IMR-90 (cell line): ENCODE data around the gene KDM8. TPM values are rescaled to one million over a fixed set of nuclear protein-coding genes. Genes with fewer than 3 reads are reported as not detected.

Experiments
- ATAC-seq: fragments of 200-7000 bp; cut with Tn5 transposase; 2 replicates; pipeline ENCODE4 v1.9.1; 2020; ENCODE audit warnings: low read depth, mild to moderate bottlenecking, moderate library complexity
- BruUV-seq: library from RNA; stranded (reverse); fragments of 400-500 nt; replicated peaks from 2 replicates; lab custom pipeline; 2021; lab: Mats Ljungman, UMichigan
- CTCF ChIA-PET: fragments of 300-600 bp; formaldehyde crosslinking; extraction: SDS; loops from one replicate; lab custom pipeline; 2021; ENCODE audit warnings: antibody characterized with exemption; lab: Yijun Ruan, JAX
- POLR2A ChIA-PET: fragments of 300-600 bp; sonication (Branson Sonifier 250); formaldehyde crosslinking; loops from one replicate; lab custom pipeline; 2022; ENCODE audit warnings: antibody characterized with exemption; ENCODE audit not compliant: unreplicated experiment; lab: Charles Lee
- DNase-seq: peaks from one replicate; pipeline ENCODE4 v3.0.0; 2013
- H2AFZ ChIP-seq: replicated peaks from 2 replicates; pipeline ENCODE3; 2013; ENCODE audit warnings: low read length, mild to moderate bottlenecking; ENCODE audit not compliant: poor library complexity
- H2AK5ac ChIP-seq: 2 replicates; pipeline ENCODE4 v1.6.1; 2013; ENCODE audit warnings: low read depth, low read length, inconsistent platforms
- H2AK9ac ChIP-seq: replicated peaks from 2 replicates; pipeline ENCODE3; 2013; ENCODE audit warnings: mild to moderate bottlenecking, low read depth, low read length, moderate library complexity; ENCODE audit not compliant: poor library complexity
- H2BK120ac ChIP-seq: 2 replicates; pipeline ENCODE4 v1.6.1; 2013; ENCODE audit warnings: low read depth, low read length, inconsistent platforms
- H2BK15ac ChIP-seq: 3 replicates; pipeline ENCODE4 v1.6.1; 2013; ENCODE audit warnings: low read depth, low read length, inconsistent platforms
- H2BK20ac ChIP-seq: 2 replicates; pipeline ENCODE4 v1.6.1; 2013; ENCODE audit warnings: low read depth, mild to moderate bottlenecking, inconsistent platforms, low read length, moderate library complexity
- H2BK5ac ChIP-seq: 2 replicates; pipeline ENCODE4 v1.6.1; 2013; ENCODE audit warnings: mild to moderate bottlenecking, low read depth, low read length, inconsistent platforms; ENCODE audit not compliant: poor library complexity, severe bottlenecking
- H3K14ac ChIP-seq: replicated peaks from 2 replicates; pipeline ENCODE4 v1.6.1; 2013; ENCODE audit warnings: low read depth, low read length, inconsistent platforms
- H3K18ac ChIP-seq: 2 replicates; pipeline ENCODE4 v1.6.1; 2013; ENCODE audit warnings: low read depth, low read length, control low read depth
- H3K23ac ChIP-seq: 2 replicates; pipeline ENCODE4 v1.6.1; 2013; ENCODE audit warnings: low read depth, low read length, inconsistent platforms
- H3K27ac ChIP-seq: 2 replicates; pipeline ENCODE4 v1.5.1; 2013; ENCODE audit warnings: mild to moderate bottlenecking, control low read depth, low read length; ENCODE audit not compliant: insufficient read depth
- H3K27me3 ChIP-seq: 2 replicates; pipeline ENCODE4 v1.6.1; 2013; ENCODE audit warnings: low read length; ENCODE audit not compliant: control insufficient read depth, insufficient read depth
- H3K36me3 ChIP-seq: 2 replicates; pipeline ENCODE4 v1.6.1; 2013; ENCODE audit warnings: low read length, mixed read lengths; ENCODE audit not compliant: control insufficient read depth, insufficient read depth
- H3K4ac ChIP-seq: 2 replicates; pipeline ENCODE4 v1.6.1; 2013; ENCODE audit warnings: low read depth, low read length, inconsistent platforms
- H3K4me1 ChIP-seq: 2 replicates; pipeline ENCODE4 v1.6.1; 2013; ENCODE audit warnings: low read length, mixed read lengths; ENCODE audit not compliant: control insufficient read depth, insufficient read depth
- H3K4me2 ChIP-seq: 2 replicates; pipeline ENCODE4 v1.6.1; 2013; ENCODE audit warnings: low read depth, mild to moderate bottlenecking, control low read depth, low read length, moderate library complexity
- H3K4me3 ChIP-seq: 2 replicates; pipeline ENCODE4 v1.5.1; 2013; ENCODE audit warnings: low read depth, mild to moderate bottlenecking, control low read depth, low read length, moderate library complexity; ENCODE audit not compliant: insufficient read depth
- H3K56ac ChIP-seq: 2 replicates; pipeline ENCODE4 v1.6.1; 2013; ENCODE audit warnings: low read length, inconsistent platforms; ENCODE audit not compliant: insufficient read depth; ENCODE audit errors: extremely low read depth
- H3K79me1 ChIP-seq, 2 experiments: 2 replicates each; pipeline ENCODE4 v1.6.1; 2013; ENCODE audit warnings: low read length in 2 of 2, inconsistent platforms in 1 of 2, low read depth in 1 of 2
- H3K9ac ChIP-seq: 2 replicates; pipeline ENCODE4 v1.6.1; 2013; ENCODE audit warnings: low read depth, low read length, control low read depth
- H3K9me1 ChIP-seq: 2 replicates; pipeline ENCODE4 v1.6.1; 2013; ENCODE audit warnings: low read length, inconsistent platforms; ENCODE audit not compliant: insufficient read depth
- H3K9me3 ChIP-seq: 2 replicates; pipeline ENCODE4 v1.6.1; 2013; ENCODE audit warnings: low read length; ENCODE audit not compliant: control insufficient read depth, insufficient read depth
- H4K20me1 ChIP-seq: 2 replicates; pipeline ENCODE4 v1.6.1; 2013; ENCODE audit warnings: low read length, inconsistent platforms; ENCODE audit not compliant: insufficient read depth
- H4K5ac ChIP-seq: 2 replicates; pipeline ENCODE4 v1.6.1; 2013; ENCODE audit warnings: mild to moderate bottlenecking, low read depth, low read length, control low read depth
- H4K8ac ChIP-seq, 2 experiments: 2 replicates each; pipeline ENCODE4 v1.6.1; 2013; ENCODE audit warnings: low read depth in 2 of 2, low read length in 2 of 2, control low read depth in 1 of 2, inconsistent platforms in 1 of 2
- H4K91ac ChIP-seq: 2 replicates; pipeline ENCODE4 v1.6.1; 2013; ENCODE audit warnings: low read depth, low read length, inconsistent platforms; ENCODE audit not compliant: insufficient read depth
- BHLHE40 ChIP-seq: fragments of 150-350 bp; IDR thresholded peaks from 2 replicates; pipeline ENCODE4 v1.6.1; 2016; ENCODE audit warnings: mild to moderate bottlenecking, low read depth, low read length
- CEBPB ChIP-seq: IDR thresholded peaks from 2 replicates; pipeline ENCODE4 v1.6.1; 2012; ENCODE audit warnings: low read depth, low read length, improper control_type of control experiment
- CHD1 ChIP-seq: IDR thresholded peaks from 2 replicates; pipeline ENCODE4 v1.6.1; 2012; ENCODE audit warnings: low read depth, low read length, improper control_type of control experiment
- CTCF ChIP-seq: conservative IDR thresholded peaks from 2 replicates; pipeline ENCODE4 v1.5.1; 2012; ENCODE audit warnings: mild to moderate bottlenecking, low read depth, low read length, improper control_type of control experiment
- FOS ChIP-seq: fragments of 150-350 bp; IDR thresholded peaks from 2 replicates; pipeline ENCODE4 v1.6.1; 2016; ENCODE audit warnings: low read depth, low read length
- MAFK ChIP-seq: IDR thresholded peaks from 2 replicates; pipeline ENCODE4 v1.6.1; 2012; ENCODE audit warnings: low read depth, low read length, improper control_type of control experiment
- MAZ ChIP-seq: IDR thresholded peaks from 2 replicates; pipeline ENCODE4 v1.6.1; 2012; ENCODE audit warnings: low read depth, mild to moderate bottlenecking, low read length, improper control_type of control experiment, moderate library complexity, borderline replicate concordance
- MXI1 ChIP-seq: IDR thresholded peaks from 2 replicates; pipeline ENCODE4 v1.6.1; 2012; ENCODE audit warnings: low read depth, mild to moderate bottlenecking, low read length, moderate library complexity, borderline replicate concordance
- NFE2L2 ChIP-seq: fragments of 150-350 bp; IDR thresholded peaks from 2 replicates; pipeline ENCODE4 v1.6.1; 2016; ENCODE audit warnings: low read depth, mild to moderate bottlenecking, low read length
- POLR2A ChIP-seq: IDR thresholded peaks from 2 replicates; pipeline ENCODE4 v1.6.1; 2012; ENCODE audit warnings: mild to moderate bottlenecking, low read depth, low read length
- RAD21 ChIP-seq: IDR thresholded peaks from 2 replicates; pipeline ENCODE4 v1.6.1; 2012; ENCODE audit warnings: low read length, improper control_type of control experiment
- RCOR1 ChIP-seq: IDR thresholded peaks from 2 replicates; pipeline ENCODE4 v1.6.1; 2012; ENCODE audit warnings: mild to moderate bottlenecking, low read length, improper control_type of control experiment; ENCODE audit not compliant: insufficient replicate concordance
- RFX5 ChIP-seq: IDR thresholded peaks from 2 replicates; pipeline ENCODE4 v1.8.0; 2012; ENCODE audit warnings: low read depth, mild to moderate bottlenecking, low read length, moderate library complexity
- SMC3 ChIP-seq: fragments of 150-350 bp; IDR thresholded peaks from 2 replicates; pipeline ENCODE4 v1.6.1; 2016; ENCODE audit warnings: low read depth, mild to moderate bottlenecking, antibody characterized with exemption, low read length, moderate library complexity
- USF2 ChIP-seq: fragments of 150-350 bp; IDR thresholded peaks from 2 replicates; pipeline ENCODE4 v1.6.1; 2017; ENCODE audit warnings: mild to moderate bottlenecking, antibody characterized with exemption, low read length, low read depth
- WGBS, 2 experiments: methylation state at CpG; one replicate each; pipeline versions ENCODE4 v1.1.5 to v1.1.7; 2013; ENCODE audit warnings: missing lambda C conversion rate in 2 of 2; ENCODE audit not compliant: insufficient read length in 1 of 2; ENCODE audit errors: extremely low coverage in 2 of 2; 5-methylcytosine and 5-hydroxymethylcytosine counted together
- dilution Hi-C: fragments of 300-500 bp; cut with HindIII; formaldehyde crosslinking; loops from one replicate; pipeline ENCODE4 v1.14.3; 2018; ENCODE audit warnings: low sequenced_read_pairs; ENCODE audit not compliant: unreplicated experiment
- in situ Hi-C: fragments of 300-500 bp; cut with MboI; formaldehyde crosslinking; loops from 3 replicates; pipeline ENCODE4 v1.14.3; 2019; ENCODE audit warnings: low sequenced_read_pairs, inconsistent platforms, mixed read lengths
- intact Hi-C: fragments of 100-400 bp; cut with micrococcal nuclease; formaldehyde crosslinking; loops from 2 replicates; pipeline ENCODE4 v1.10.0; 2022
- polyA plus RNA-seq, 3 experiments: library from polyadenylated mRNA; depleted of rRNA; stranded (reverse); fragments of >200 nt; gene quantifications; 2 replicates each; pipeline ENCODE4 v1.2.3, GENCODE V29; 2012; ENCODE audit warnings: low replicate concordance in 1 of 3
- total RNA-seq: library from RNA; depleted of rRNA; stranded (reverse); fragments of >200 nt; gene quantifications from 2 replicates; pipeline ENCODE4 v1.2.3, GENCODE V29; 2012

KDM8 gene
- total and polyA plus RNA-seq, 2 of the 4 experiments (the other 2 are of a cell fraction), result 3.2 to 3.8 TPM

- ATAC-seq (0 out of 2 replicates have a peak, but pooled peaks have one; percentile 4), DNase-seq (no peak)
- Histone ChIP-seq H2BK15ac (peak overlapping the region; percentile 42), H2AK9ac (peak overlapping the region; percentile 70), H3K9me3 (no peaks in the 10 kb centered on the region), H4K91ac (peak overlapping the region; percentile 91), H3K79me1 (peaks cover 5 to 45% of the 10 kb centered on the region in 2 experiments; a peak in 3 of 4 replicates), H3K27me3 (no peaks in the 10 kb centered on the region), H3K14ac (peak overlapping the region; percentile 51), H4K20me1 (no peaks in the 10 kb centered on the region), H2BK20ac (peak overlapping the region; percentile 68), H3K4me1 (peaks cover 17% of the 10 kb centered on the region), H2AK5ac (peak overlapping the region; percentile 38; the same call in 1 of the 2 replicates), H3K18ac (peak overlapping the region; percentile 16; the same call in 1 of the 2 replicates), H3K9ac (peak overlapping the region; percentile 22; the same call in 1 of the 2 replicates), H2BK120ac (peak overlapping the region; percentile 86), H3K36me3 (peaks cover 26% of the 10 kb centered on the region), H3K4me3 (no peak overlapping the region), H2AFZ (no peak overlapping the region), H3K23ac (no peak overlapping the region), H2BK5ac (peak overlapping the region; percentile 42), H3K9me1 (peaks cover 15% of the 10 kb centered on the region), H4K5ac (peak overlapping the region; percentile 52), H3K4me2 (no peak overlapping the region), H3K56ac (no peak overlapping the region), H3K4ac (peak overlapping the region; percentile 87), H4K8ac (peak overlapping the region; percentile 47 to 58; a peak in 3 of 4 replicates), H3K27ac (peak overlapping the region; percentile 49)
- POLR2A ChIA-PET, result interaction anchor here (1.5 kb wide), 1 partner anchor 8 kb away, joined by 3 read pairs; no protein-coding TSS in a partner anchor
- CTCF ChIA-PET, result interaction anchor here (0.6 to 2.2 kb wide), 17 partner anchors 8 to 139 kb away, joined by 3 to 24 read pairs (median 4); no protein-coding TSS in a partner anchor
- WGBS, 2 experiments, result 50% methylated on average over 4 of the region's 4 CpGs; no CpG with 5 or more reads in 1 of the 2 experiments
- no TSS peak for BruUV-seq
- dilution Hi-C loops (no loop called here), in situ Hi-C loops (loop anchor here (5.0 kb wide), 2 partner anchors 138 to 218 kb away; no protein-coding TSS in a partner anchor), intact Hi-C loops (loop anchor here (1.0 to 2.0 kb wide), 5 partner anchors 78 to 223 kb away; no protein-coding TSS in a partner anchor)
- TF ChIP-seq POLR2A (no peak), RAD21 (no peak), SMC3 (no peak), CTCF (no peak), BHLHE40 (no peak), USF2 (no peak), CEBPB (no peak), MAFK (no peak), FOS (no peak), CHD1 (no peak), NFE2L2 (no peak), RFX5 (no peak), RCOR1 (no peak), MXI1 (no peak), MAZ (no peak)
These were observed 31.3 kb downstream of the KDM8 start for GRCh38 chr16:27234603-27235002.
